HepG2 (cell line): ENCODE measurements around the gene ATN1. TPM values are rescaled to one million over a fixed set of nuclear protein-coding genes. Genes with fewer than 3 reads are reported as not detected.

Experiments
- ARID5B ChIP-seq: IDR thresholded peaks from 2 replicates; pipeline ENCODE4 v1.4.0; 2020; ENCODE audit warnings: mild to moderate bottlenecking, missing genetic modification reagents
- ASH2L ChIP-seq: fragments of 300-600, 200-600 bp; sonication (generic); IDR thresholded peaks from 2 replicates; pipeline ENCODE4 v1.7.0; 2017; ENCODE audit warnings: low read depth, mild to moderate bottlenecking, moderate library complexity, mixed read lengths, low read length; ENCODE audit not compliant: insufficient read length
- ERF ChIP-seq: IDR thresholded peaks from 2 replicates; pipeline ENCODE4 v1.6.1; 2018; ENCODE audit warnings: missing biosample characterization, missing genetic modification reagents
- FOSL2 ChIP-seq: sonication (generic); formaldehyde crosslinking; IDR thresholded peaks from 2 replicates; pipeline ENCODE4 v1.4.0; 2020; ENCODE audit warnings: missing genetic modification reagents
- GATAD1 ChIP-seq: IDR thresholded peaks from 2 replicates; pipeline ENCODE4 v1.6.1; 2016; ENCODE audit warnings: missing genetic modification reagents, missing compliant biosample characterization
- GATAD2A ChIP-seq: IDR thresholded peaks from 2 replicates; pipeline ENCODE4 v1.6.1; 2016
- HMGXB4 ChIP-seq, 2 experiments: sonication (generic) in 1 of 2; formaldehyde crosslinking in 1 of 2; IDR thresholded peaks; 2 replicates each; pipeline versions ENCODE4 v1.4.0 to v1.6.1; 2018 to 2020; ENCODE audit warnings: missing genetic modification reagents in 2 of 2, borderline replicate concordance in 1 of 2, low read depth in 1 of 2, mild to moderate bottlenecking in 1 of 2, missing biosample characterization in 1 of 2
- HNF4A ChIP-seq: sonication (generic); formaldehyde crosslinking; IDR thresholded peaks from 2 replicates; pipeline ENCODE4 v1.4.0; 2020; ENCODE audit warnings: missing genetic modification reagents
- KLF12 ChIP-seq: sonication (generic); formaldehyde crosslinking; IDR thresholded peaks from 2 replicates; pipeline ENCODE4 v1.4.0; 2020; ENCODE audit warnings: missing genetic modification reagents, borderline replicate concordance
- SP1 ChIP-seq, 2 experiments: fragments of 450-650 bp in 1 of 2; sonication (generic) in 1 of 2; formaldehyde crosslinking in 1 of 2; IDR thresholded peaks; 2 replicates each; pipeline versions ENCODE4 v1.4.0 to v1.6.1; 2016 to 2020; ENCODE audit warnings: missing genetic modification reagents in 1 of 2
- SPEN ChIP-seq: sonication (generic); formaldehyde crosslinking; IDR thresholded peaks from 2 replicates; pipeline ENCODE4 v1.5.1; 2020; ENCODE audit warnings: low read depth, mild to moderate bottlenecking, missing genetic modification reagents
- TRIM24 ChIP-seq: sonication (generic); formaldehyde crosslinking; IDR thresholded peaks from 2 replicates; pipeline ENCODE4 v1.8.0; 2022; ENCODE audit warnings: mild to moderate bottlenecking, missing genetic modification reagents
- U2AF2 ChIP-seq: fragments of 200-400 bp; formaldehyde crosslinking; IDR thresholded peaks from 2 replicates; pipeline ENCODE4 v1.6.1; 2017; ENCODE audit warnings: low read depth, mild to moderate bottlenecking, low read length
- USF2 ChIP-seq, 2 experiments: sonication (generic) in 1 of 2; formaldehyde crosslinking in 1 of 2; IDR thresholded peaks; 2 replicates each; pipeline versions ENCODE4 v1.5.1 to v1.6.1; 2011 to 2020; ENCODE audit warnings: borderline replicate concordance in 1 of 2, low read depth in 1 of 2, low read length in 1 of 2, mild to moderate bottlenecking in 1 of 2, missing genetic modification reagents in 1 of 2, moderate library complexity in 1 of 2
- ZBTB39 ChIP-seq: sonication (generic); formaldehyde crosslinking; IDR thresholded peaks from 2 replicates; pipeline ENCODE4 v1.5.0; 2020; ENCODE audit warnings: missing genetic modification reagents
- ZNF335 ChIP-seq: sonication (generic); formaldehyde crosslinking; IDR thresholded peaks from 2 replicates; pipeline ENCODE4 v1.4.0; 2020; ENCODE audit warnings: missing genetic modification reagents
- ZNF580 ChIP-seq: IDR thresholded peaks from 2 replicates; pipeline ENCODE4 v1.6.1; 2016; ENCODE audit warnings: low read depth, borderline replicate concordance
- polyA plus RNA-seq, 8 experiments: library from polyadenylated mRNA; depleted of rRNA in 3 of 8; stranded (reverse) in 7 of 8; unstranded in 1 of 8; fragments of >200 nt; fragmentation: Illumina TruSeq in 4 of 8; extraction: Trizol in 4 of 8; gene quantifications; 2 replicates each; pipeline versions ENCODE4 v1.2.1 to v1.2.3, GENCODE V29; 2011 to 2016; ENCODE audit warnings: low read depth in 4 of 8, missing spikeins in 1 of 8, mixed read lengths in 1 of 8; ENCODE audit not compliant: insufficient read depth in 1 of 8
- total RNA-seq, 5 experiments: library from RNA; depleted of rRNA; stranded (reverse); fragments of >200 nt; fragmentation: Illumina TruSeq; extraction: Trizol; gene quantifications; 2 replicates each; pipeline ENCODE4 v1.2.3, GENCODE V29; 2016; ENCODE audit warnings: low read depth in 1 of 5

The ATN1 gene
- total and polyA plus RNA-seq, 2 of the 13 experiments (the other 11 are each of a cell fraction or from before 2014, with no cell fraction given) = 2.1 to 8.6 TPM

GRCh38 chr12:6899837-6900519, 27.8 kb upstream of the ATN1 start (continued):
- TF ChIP-seq ERF (CRISPR knock-in tag) (peak; percentile 34; the same call in 1 of the 2 replicates), GATAD2A (no peak), GATAD1 (CRISPR knock-in tag) (no peak), SPEN (no peak), HNF4A (CRISPR knock-in tag) (peak; percentile 63), U2AF2 (peak; percentile 91; the same call in 1 of the 2 replicates), ZNF335 (CRISPR knock-in tag) (0 out of 2 replicates have a peak, but pooled peaks have one; percentile 21), ASH2L (peak; percentile 48), KLF12 (CRISPR knock-in tag) (no peak), FOSL2 (0 out of 2 replicates have a peak, but pooled peaks have one; percentile 15), ARID5B (CRISPR knock-in tag) (0 out of 2 replicates have a peak, but pooled peaks have one; percentile 7), ZBTB39 (no peak), ZNF580 (CRISPR knock-in tag) (no peak), SP1 (IDR thresholded peaks at IDR 0.05) (no peak), SP1 (CRISPR knock-in tag; IDR thresholded peaks at IDR 0.05) (peak; percentile 60; the same call in 1 of the 2 replicates), USF2 (IDR thresholded peaks at IDR 0.05; ENCODE audit: low read depth, low read length) (no peak), USF2 (CRISPR knock-in tag; IDR thresholded peaks at IDR 0.05; ENCODE audit: borderline replicate concordance) (no peak), HMGXB4 (CRISPR knock-in tag; IDR thresholded peaks at IDR 0.05; ENCODE audit: borderline replicate concordance in 1 of 2, low read depth in 1 of 2) (0 out of 4 replicates have a peak, but pooled peaks of 1 of the 2 experiments have one; percentile 31), TRIM24 (no peak)
